Glutamatergic neuron (in vitro differentiated cells): ENCODE measurements around the gene SCPEP1. TPM values are rescaled to one million over a fixed set of nuclear protein-coding genes. Genes with fewer than 3 reads are reported as not detected.

ENCODE experiments used
- DNase-seq: peaks from one replicate; pipeline ENCODE4 v3.0.0; 2022
- H3K27ac Mint-ChIP-seq: one replicate; pipeline ENCODE4 v1.8.0; 2020; ENCODE audit warnings: mild to moderate bottlenecking, mixed read lengths, inconsistent platforms; ENCODE audit not compliant: unreplicated experiment
- H3K27me3 Mint-ChIP-seq: one replicate; pipeline ENCODE4 v1.8.0; 2020; ENCODE audit warnings: mild to moderate bottlenecking, moderate library complexity, mixed read lengths, inconsistent platforms; ENCODE audit not compliant: unreplicated experiment
- H3K36me3 Mint-ChIP-seq: one replicate; pipeline ENCODE4 v1.8.0; 2020; ENCODE audit warnings: mild to moderate bottlenecking, mixed read lengths, inconsistent platforms; ENCODE audit not compliant: unreplicated experiment
- H3K4me1 Mint-ChIP-seq: one replicate; pipeline ENCODE4 v1.8.0; 2020; ENCODE audit warnings: mild to moderate bottlenecking, low read depth, mixed read lengths, inconsistent platforms; ENCODE audit not compliant: unreplicated experiment
- H3K4me3 Mint-ChIP-seq: one replicate; pipeline ENCODE4 v1.8.0; 2020; ENCODE audit warnings: mild to moderate bottlenecking, mixed read lengths, inconsistent platforms; ENCODE audit not compliant: unreplicated experiment
- H3K9me3 Mint-ChIP-seq: one replicate; pipeline ENCODE4 v1.8.0; 2020; ENCODE audit warnings: mild to moderate bottlenecking, moderate library complexity, mixed read lengths, inconsistent platforms; ENCODE audit not compliant: unreplicated experiment
- CTCF ChIP-seq: fragments of 200-600 bp; sonication (generic); IDR thresholded peaks from one replicate; pipeline ENCODE4 v1.5.0; 2021; ENCODE audit not compliant: partially characterized antibody, unreplicated experiment
- total RNA-seq: library from RNA; stranded (reverse); fragmentation: NEBNext Ultra II Directional; extraction: Animal tissue kit (Norgen Biotek cat#: 25700); gene quantifications from one replicate; pipeline ENCODE4 v1.2.1, GENCODE V29; 2021; ENCODE audit not compliant: unreplicated experiment

SCPEP1 gene
- total RNA-seq, 1 donor from 2014 or later = 46.9 TPM

- Mint-ChIP-seq H3K27me3 (no peaks in the 10 kb centered on the region), H3K9me3 (peaks cover 7% of the 10 kb centered on the region)
Measured at GRCh38 chr17:57020208-57020607, 42.3 kb downstream of the SCPEP1 start.

GRCh38 chr17:57021226-57021940, 43.5 kb downstream of the SCPEP1 start:
- no peak for DNase-seq
- Mint-ChIP-seq H3K27me3 (no peaks in the 10 kb centered on the region), H3K27ac (no peak overlapping the region), H3K36me3 (peaks cover 13% of the 10 kb centered on the region), H3K4me1 (no peaks in the 10 kb centered on the region), H3K4me3 (no peak overlapping the region), H3K9me3 (peaks cover 7% of the 10 kb centered on the region)
- TF ChIP-seq CTCF = no peak

More at GRCh38 chr17:57020208-57020607, 42.3 kb downstream of the SCPEP1 start:
- peaks cover 7% of the 10 kb centered on the region for H3K36me3 Mint-ChIP-seq
- no peak for TF ChIP-seq CTCF
- no peak for DNase-seq
- H3K4me1 Mint-ChIP-seq = no peaks in the 10 kb centered on the region
- no peak overlapping the region for H3K27ac Mint-ChIP-seq
- no peak overlapping the region for H3K4me3 Mint-ChIP-seq

- Mint-ChIP-seq H3K27ac (no peak overlapping the region), H3K4me1 (no peaks in the 10 kb centered on the region), H3K27me3 (no peaks in the 10 kb centered on the region), H3K4me3 (no peak overlapping the region), H3K9me3 (peaks cover 11% of the 10 kb centered on the region), H3K36me3 (peaks cover 31% of the 10 kb centered on the region)
- no peak for DNase-seq
- no peak for TF ChIP-seq CTCF
Measured at GRCh38 chr17:57025876-57026275, 47.9 kb downstream of the SCPEP1 start.

DNA sequence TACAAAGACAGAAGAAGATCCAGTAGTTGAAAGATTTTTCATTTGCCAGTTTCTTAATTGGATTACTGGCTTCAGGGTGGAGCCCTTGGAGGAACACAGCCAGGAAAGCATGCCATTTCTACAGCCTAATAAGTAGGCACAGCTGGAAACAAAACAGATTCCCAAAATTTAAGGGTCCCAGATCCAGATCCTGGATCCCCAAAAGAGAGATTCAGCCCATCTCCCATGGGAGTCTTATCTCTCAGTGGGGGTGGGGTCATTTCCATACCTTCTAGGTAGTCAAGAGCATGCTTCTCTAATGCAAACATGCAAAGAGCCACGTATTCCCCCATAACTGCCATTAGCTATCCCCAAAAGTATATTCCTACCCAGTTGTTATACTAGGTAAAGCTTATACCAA, 49.9 kb downstream of the SCPEP1 start:
- no peak for DNase-seq
- H3K9me3 Mint-ChIP-seq = peaks cover 11% of the 10 kb centered on the region
- no peaks in the 10 kb centered on the region for H3K27me3 Mint-ChIP-seq
- no peak overlapping the region for H3K27ac Mint-ChIP-seq
- H3K4me3 Mint-ChIP-seq = no peak overlapping the region
- H3K4me1 Mint-ChIP-seq = no peaks in the 10 kb centered on the region
- no peak for TF ChIP-seq CTCF
- H3K36me3 Mint-ChIP-seq = peaks cover 31% of the 10 kb centered on the region

- no peak for DNase-seq
- no peak for TF ChIP-seq CTCF
- Mint-ChIP-seq H3K36me3 (peaks cover 13% of the 10 kb centered on the region), H3K27me3 (no peaks in the 10 kb centered on the region), H3K9me3 (peaks cover 6% of the 10 kb centered on the region), H3K4me3 (no peak overlapping the region), H3K27ac (no peak overlapping the region), H3K4me1 (peaks cover 4% of the 10 kb centered on the region)
Measured at GRCh38 chr17:57032343-57032742, 54.4 kb downstream of the SCPEP1 start.
